GM23248 (cell line): Measurements from ENCODE around the gene OPRL1.

Experiments used
- EZH2 ChIP-seq: fragments of 200-600 bp; sonication (generic); IDR thresholded peaks from 2 replicates; pipeline ENCODE4 v1.6.1; 2018; ENCODE audit warnings: antibody characterized with exemption, mild to moderate bottlenecking; ENCODE audit not compliant: insufficient read depth, poor library complexity, severe bottlenecking
- EZH2phosphoT487 ChIP-seq: fragments of 200-600 bp; sonication (generic); IDR thresholded peaks from 2 replicates; pipeline ENCODE4 v1.6.1; 2018; ENCODE audit warnings: antibody characterized with exemption, moderate library complexity, mild to moderate bottlenecking, low read depth; ENCODE audit not compliant: insufficient read depth

DNA sequence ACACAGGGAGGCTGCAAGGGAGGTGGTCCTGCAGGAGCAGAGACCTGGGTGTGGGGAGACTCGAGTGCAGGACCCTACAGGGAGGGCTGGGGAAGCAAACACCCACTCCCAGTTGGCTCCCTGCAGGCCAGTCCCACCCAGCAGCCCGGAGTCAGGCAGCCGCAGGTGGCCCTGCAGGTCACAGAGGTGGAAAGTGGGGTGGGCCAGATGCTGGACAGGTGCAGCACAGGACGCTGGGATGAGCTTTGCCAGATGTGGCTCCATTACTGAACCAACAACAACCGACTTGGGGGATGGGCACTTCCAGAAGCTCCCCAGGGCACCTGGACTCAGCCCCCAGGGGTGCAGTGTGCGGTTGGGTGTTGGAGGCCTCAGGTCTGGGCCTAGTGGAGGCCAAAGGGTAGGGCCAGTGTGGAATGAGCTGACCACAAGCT, 57.7 kb downstream of the OPRL1 start:
- TF ChIP-seq EZH2 (no peak), EZH2phosphoT487 (no peak)
